Transverse colon (tissue), 4 donors: ENCODE results near the gene SASH1. TPM values are rescaled to one million over a fixed set of nuclear protein-coding genes. Genes with fewer than 3 reads are reported as not detected.
A peak's percentile ranks its signal among the peaks of the same experiment; 100 is the strongest.

Experiments
- DNase-seq: peaks from one replicate; pipeline ENCODE4 v3.0.0-alpha.2; 2019
- H3K27ac ChIP-seq, 4 donors: fragments of 200-600 bp; sonication (generic); 2 replicates each; pipeline ENCODE4 v1.5.1; 2016 to 2018; ENCODE audit warnings: inconsistent platforms in 4 of 4
- H3K27me3 ChIP-seq: fragments of 200-600 bp; sonication (generic); 2 replicates; pipeline ENCODE4 v1.5.1; 2017; ENCODE audit warnings: inconsistent platforms
- H3K36me3 ChIP-seq, 4 donors: fragments of 200-600 bp; sonication (generic); 2 replicates each; pipeline ENCODE4 v1.5.1; 2017 to 2019; ENCODE audit warnings: inconsistent platforms in 4 of 4
- H3K4me1 ChIP-seq, 4 donors: fragments of 200-600 bp; sonication (generic); 2 replicates each; pipeline ENCODE4 v1.5.1; 2017 to 2020; ENCODE audit warnings: inconsistent platforms in 4 of 4
- H3K4me3 ChIP-seq, 4 donors: fragments of 200-600 bp; sonication (generic); 1 replicate in 1 of 4; 2 replicates in 3 of 4; pipeline versions ENCODE4 v1.5.1 to v1.6.1; 2017 to 2019; ENCODE audit warnings: inconsistent platforms in 4 of 4
- H3K9me3 ChIP-seq, 2 donors: fragments of 200-600 bp; sonication (generic); 2 replicates each; pipeline ENCODE4 v1.5.1; 2017 to 2019; ENCODE audit warnings: inconsistent platforms in 2 of 2
- CTCF ChIP-seq, 5 experiments: fragments of 200-600 bp in 3 of 5; fragments of 450-650 bp in 2 of 5; sonication (generic) in 3 of 5; IDR thresholded peaks; 1 replicate in 2 of 5; 2 replicates in 3 of 5; pipeline ENCODE4 v1.5.1; 2016 to 2017; ENCODE audit warnings: antibody characterized with exemption in 5 of 5, inconsistent platforms in 3 of 5, mild to moderate bottlenecking in 2 of 5, moderate library complexity in 1 of 5
- EP300 ChIP-seq: sonication (generic); formaldehyde crosslinking; IDR thresholded peaks from one replicate; pipeline ENCODE4 v1.6.1; 2017; ENCODE audit warnings: antibody characterized with exemption, low read depth
- POLR2A ChIP-seq: fragments of 450-650 bp; IDR thresholded peaks from one replicate; pipeline ENCODE4 v1.6.1; 2016; ENCODE audit warnings: antibody characterized with exemption, mild to moderate bottlenecking, moderate library complexity
- POLR2AphosphoS5 ChIP-seq, 3 donors: sonication (generic); formaldehyde crosslinking; IDR thresholded peaks; one replicate each; pipeline ENCODE4 v1.6.1; 2016; ENCODE audit warnings: antibody characterized with exemption in 3 of 3
- WGBS, 2 donors: methylation state at CpG; one replicate each; pipeline ENCODE4 v1.1.5; 2018; ENCODE audit warnings: low coverage in 1 of 2; 5-methylcytosine and 5-hydroxymethylcytosine counted together
- in situ Hi-C, 4 donors: fragments of 200-750 bp; cut with MboI; loops; one replicate each; pipeline versions ENCODE4 v1.15.0 to v1.15.1; 2017; ENCODE audit warnings: low sequenced_read_pairs in 3 of 4, low pct_ligation_motif_present in 1 of 4, low pct_unique_long_range_greater_than_20kb in 1 of 4
- intact Hi-C: fragments of 100-400 bp; cut with DNase I; formaldehyde crosslinking; loops from one replicate; pipeline ENCODE4 v1.15.1; 2023; ENCODE audit warnings: low total_unique reads
- total RNA-seq, 4 donors: library from RNA; depleted of rRNA; stranded (reverse); fragments of >200 nt; gene quantifications; one replicate each; pipeline ENCODE4 v1.1.0, GENCODE V29; 2016

Gene SASH1
- total RNA-seq, 4 donors from 2014 or later: 16.5 to 71.6 (median 28.7) TPM

GRCh38 chr6:148447521-148448230 is 105.0 kb downstream of the SASH1 start:
- H3K4me1 ChIP-seq: no peaks in the 10 kb centered on the region
- no peak overlapping the region for H3K27ac ChIP-seq
- H3K27me3 ChIP-seq: no peaks in the 10 kb centered on the region
- no peaks in the 10 kb centered on the region for H3K36me3 ChIP-seq
- H3K9me3 ChIP-seq: no peaks in the 10 kb centered on the region
- in situ Hi-C loops: no loop called here
- no peak overlapping the region for H3K4me3 ChIP-seq
- TF ChIP-seq CTCF (IDR thresholded peaks at IDR 0.05) (no peak), POLR2AphosphoS5 (IDR thresholded peaks at IDR 0.05) (no peak), POLR2A (no peak), EP300 (no peak)
- intact Hi-C loops: no loop called here
- 85 to 91% methylated on average over 4 to 12 of the region's 12 CpGs for WGBS, 2 donors
- DNase-seq: no peak

- intact Hi-C loops (no loop called here), in situ Hi-C loops (no loop called here)
- no peak for DNase-seq
- Histone ChIP-seq H3K4me3 (no peak overlapping the region), H3K27ac (no peak overlapping the region), H3K36me3 (no peaks in the 10 kb centered on the region), H3K27me3 (no peaks in the 10 kb centered on the region), H3K9me3 (no peaks in the 10 kb centered on the region), H3K4me1 (no peaks in the 10 kb centered on the region)
- 75 to 82% methylated on average over 5 to 6 of the region's 6 CpGs for WGBS, 2 donors
- TF ChIP-seq EP300: no peak
Measured at GRCh38 chr6:148448369-148449012, 105.9 kb downstream of the SASH1 start.

GRCh38 chr6:148450866-148451265 is 108.2 kb downstream of the SASH1 start:
- Histone ChIP-seq H3K9me3 (no peaks in the 10 kb centered on the region), H3K27me3 (no peaks in the 10 kb centered on the region), H3K4me3 (no peak overlapping the region), H3K36me3 (no peaks in the 10 kb centered on the region), H3K4me1 (no peaks in the 10 kb centered on the region), H3K27ac (no peak overlapping the region)
- intact Hi-C loops (no loop called here), in situ Hi-C loops (loop anchor here in 2 of 4 donors (25.0 kb wide), 2 partner anchors 264 to 939 kb away; partner anchors contain the start of gene SAMD5 (in 1 of the 2))
- TF ChIP-seq POLR2AphosphoS5 (IDR thresholded peaks at IDR 0.05): no peak
- TF ChIP-seq POLR2A: no peak
- TF ChIP-seq EP300: no peak
- no peak for TF ChIP-seq CTCF (IDR thresholded peaks at IDR 0.05)
- no peak for DNase-seq

GRCh38 chr6:148451690-148452089 is 109.1 kb downstream of the SASH1 start:
- no peaks in the 10 kb centered on the region for H3K36me3 ChIP-seq
- TF ChIP-seq POLR2AphosphoS5 (IDR thresholded peaks at IDR 0.05): no peak
- no peak for TF ChIP-seq POLR2A
- TF ChIP-seq EP300: no peak
- no peak for TF ChIP-seq CTCF (IDR thresholded peaks at IDR 0.05)
- 86% methylated on average over 1 to 8 of the region's 8 CpGs for WGBS, 2 donors
- no peak overlapping the region for H3K4me3 ChIP-seq
- DNase-seq: peak; percentile 15
- H3K4me1 ChIP-seq: no peaks in the 10 kb centered on the region
- H3K27ac ChIP-seq: no peak overlapping the region
- no peaks in the 10 kb centered on the region for H3K9me3 ChIP-seq
- intact Hi-C loops: no loop called here
- no peaks in the 10 kb centered on the region for H3K27me3 ChIP-seq
- in situ Hi-C loops: loop anchor here in 2 of 4 donors (25.0 kb wide), 2 partner anchors 264 to 939 kb away; partner anchors contain the start of gene SAMD5 (in 1 of the 2)
